Measurements from ENCODE around the gene SBDS. TPM values are rescaled to one million over a fixed set of nuclear protein-coding genes. Genes with fewer than 3 reads are reported as not detected.
A peak's percentile ranks its signal among the peaks of the same experiment; 100 is the strongest.
"Not testable (repeated sequence)": the region's sequence is repeated elsewhere in the genome, so short reads cannot be mapped to it uniquely, and the experiment has no call there.

Gene SBDS
- 45.5 TPM for total RNA-seq (2013)
- 100 to 1,000 TPM in 1 of 3 donors, 10 to 100 TPM in 2; 31.7 to 101 (median 34.8) TPM for polyA plus RNA-seq
- polyA minus RNA-seq: 21.5 and 22.7 TPM in 2 replicates
- 15.3 to 85.2 (median 70.8) reads per million in 11 experiments for total RNA-seq

- Mint-ChIP-seq H3K36me3 (peaks cover 31 to 47% of the 10 kb centered on the region in 2 donors), H3K4me3 (peak within 1 kb of the TSS; percentile 98 to 99), H3K4me1 (peaks cover 13% of the 10 kb centered on the region), H3K27ac (peak within 1 kb of the TSS; percentile 98 to 100 (median 99))
- H3K9me3 ChIP-seq (replicated peaks in 1 of 2; ENCODE audit: control insufficient read depth in 1 of 2, insufficient read depth in 1 of 2, low read length in 2 of 2); H3K9me3 Mint-ChIP-seq; H4K20me1 ChIP-seq (ENCODE audit: insufficient read depth, low read length); H3K27me3 Mint-ChIP-seq (ENCODE audit: low read depth in 3 of 3); H3K27me3 ChIP-seq (ENCODE audit: control insufficient read depth in 2 of 2, insufficient read depth in 2 of 2, low read length in 2 of 2): not testable (repeated sequence)
- Histone ChIP-seq H3K27ac (ENCODE audit: low read depth in 1 of 2, low read length in 2 of 2) (peak within 1 kb of the TSS; percentile 93 to 94), H3K36me3 (replicated peaks in 1 of 2; ENCODE audit: control insufficient read depth in 1 of 2, insufficient read depth in 2 of 2, low read length in 2 of 2) (peaks cover 21 to 36% of the 10 kb centered on the region in 2 donors), H2AFZ (ENCODE audit: insufficient read depth, low read depth, low read length, poor library complexity, severe bottlenecking) (peak within 1 kb of the TSS; percentile 50), H3K79me2 (ENCODE audit: insufficient read depth, low read length) (peaks cover 21% of the 10 kb centered on the region), H3K9ac (ENCODE audit: insufficient read depth, low read length, poor library complexity, severe bottlenecking) (peak within 1 kb of the TSS; percentile 89), H3K4me2 (replicated peaks; ENCODE audit: extremely low read depth, low read length, poor library complexity, severe bottlenecking) (peak within 1 kb of the TSS; percentile 73), H3K4me1 (ENCODE audit: control insufficient read depth in 1 of 2, insufficient read depth in 2 of 2, low read length in 2 of 2) (peaks cover 11 to 13% of the 10 kb centered on the region in 2 donors), H3K4me3 (replicated peaks in 1 of 3; ENCODE audit: low read depth in 2 of 3, low read length in 3 of 3) (peak within 1 kb of the TSS; percentile 78 to 92 (median 90))
- intact Hi-C loops (cut with micrococcal nuclease): loop anchor here (5.0 to 10.0 kb wide), 5 partner anchors 140 to 1010 kb away; partner anchors contain the start of gene GUSB (in 1 of the 2)
- peak; percentile 5 for TF ChIP-seq CTCF (IDR thresholded peaks at IDR 0.05)
- DNase-seq: peak; percentile 97 to 99 (median 98)
- 0% methylated on average over 42 of the region's 59 CpGs for WGBS (ENCODE audit: insufficient coverage)
Observed at GRCh38 chr7:66995050-66995776, at the start of gene SBDS. TSS of gene SBDS (minus strand) at chr7:66995586. CDS start at chr7:66995417, 169 bp downstream.

DNA sequence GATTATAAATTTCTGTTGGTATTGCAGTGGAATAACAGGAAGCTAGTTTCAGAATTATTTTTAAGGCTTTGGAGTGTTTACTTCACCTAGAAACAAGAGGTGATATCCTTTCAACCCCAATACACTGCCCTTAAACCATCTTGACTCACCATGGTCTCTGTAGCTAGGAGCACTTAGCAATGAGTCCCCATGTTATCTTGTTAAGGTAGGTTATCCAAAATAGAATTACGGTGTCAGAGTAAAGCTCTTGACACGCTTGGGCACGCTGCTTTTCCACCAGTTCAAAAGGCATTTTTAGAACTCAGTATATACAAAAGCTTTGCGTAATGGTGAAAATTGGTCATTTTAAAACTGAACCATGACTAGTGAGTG lies 48.2 kb upstream of the SBDS start:
- H3K4me1 Mint-ChIP-seq; H3K79me2 ChIP-seq (ENCODE audit: insufficient read depth, low read length); H3K9me3 Mint-ChIP-seq; H3K4me3 Mint-ChIP-seq; H3K27ac Mint-ChIP-seq; H2AFZ ChIP-seq (ENCODE audit: insufficient read depth, low read depth, low read length, poor library complexity, severe bottlenecking); DNase-seq; H3K27ac ChIP-seq (ENCODE audit: low read depth in 1 of 2, low read length in 2 of 2); H3K9me3 ChIP-seq (replicated peaks in 1 of 2; ENCODE audit: control insufficient read depth in 1 of 2, insufficient read depth in 1 of 2, low read length in 2 of 2); H3K4me1 ChIP-seq (ENCODE audit: control insufficient read depth in 1 of 2, insufficient read depth in 2 of 2, low read length in 2 of 2); H4K20me1 ChIP-seq (ENCODE audit: insufficient read depth, low read length); H3K27me3 Mint-ChIP-seq (ENCODE audit: low read depth in 3 of 3); H3K4me2 ChIP-seq (replicated peaks; ENCODE audit: extremely low read depth, low read length, poor library complexity, severe bottlenecking); H3K9ac ChIP-seq (ENCODE audit: insufficient read depth, low read length, poor library complexity, severe bottlenecking); H3K27me3 ChIP-seq (ENCODE audit: control insufficient read depth in 2 of 2, insufficient read depth in 2 of 2, low read length in 2 of 2); H3K4me3 ChIP-seq (replicated peaks in 1 of 3; ENCODE audit: low read depth in 2 of 3, low read length in 3 of 3); intact Hi-C loops (cut with micrococcal nuclease); H3K36me3 ChIP-seq (replicated peaks in 1 of 2; ENCODE audit: control insufficient read depth in 1 of 2, insufficient read depth in 2 of 2, low read length in 2 of 2): not testable (repeated sequence)
- 100% methylated on average over 1 of the region's 4 CpGs for WGBS (ENCODE audit: insufficient coverage)
- peaks cover 18 to 24% of the 10 kb centered on the region in 2 donors for H3K36me3 Mint-ChIP-seq

DNA sequence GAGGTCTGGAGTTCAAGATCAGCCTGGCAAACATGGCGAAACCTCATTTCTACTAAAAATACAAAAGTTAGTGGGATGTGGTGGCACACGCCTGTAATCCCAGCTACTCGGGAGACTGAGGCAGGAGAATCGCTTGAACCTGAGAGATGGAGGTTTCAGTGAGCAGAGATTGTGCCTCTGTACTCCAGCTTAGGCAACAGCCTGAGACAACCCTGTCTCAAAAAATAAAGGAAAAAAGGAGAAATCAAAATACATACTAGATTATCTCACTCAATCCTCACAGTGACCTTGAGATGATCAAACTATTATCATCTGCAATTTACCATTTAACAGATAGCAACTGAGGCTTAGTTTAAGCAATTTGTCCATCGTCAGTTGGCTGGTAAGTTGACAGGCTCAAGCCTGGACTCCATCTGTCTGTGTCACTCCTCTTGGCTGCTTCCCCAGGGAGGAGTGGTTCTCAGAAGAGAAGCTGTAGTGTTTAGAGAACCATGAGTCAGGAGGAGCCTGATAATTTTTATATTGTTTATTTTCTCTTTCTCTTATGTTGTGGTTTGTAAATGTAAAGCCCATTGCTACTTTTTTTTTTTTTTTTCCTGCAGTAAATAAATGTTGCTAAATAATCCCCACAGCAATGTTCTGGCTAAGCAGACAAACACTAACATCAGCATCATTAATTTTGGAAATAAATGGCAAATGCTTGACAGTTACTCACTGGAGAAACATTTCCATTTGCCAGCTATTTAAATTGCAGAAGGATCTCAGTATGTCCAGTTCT lies 47.6 kb upstream of the SBDS start:
- H3K36me3 ChIP-seq (replicated peaks in 1 of 2; ENCODE audit: control insufficient read depth in 1 of 2, insufficient read depth in 2 of 2, low read length in 2 of 2); H3K9me3 Mint-ChIP-seq; H3K4me1 ChIP-seq (ENCODE audit: control insufficient read depth in 1 of 2, insufficient read depth in 2 of 2, low read length in 2 of 2); H3K79me2 ChIP-seq (ENCODE audit: insufficient read depth, low read length); H4K20me1 ChIP-seq (ENCODE audit: insufficient read depth, low read length); H3K4me3 Mint-ChIP-seq; H3K27ac ChIP-seq (ENCODE audit: low read depth in 1 of 2, low read length in 2 of 2); H3K27me3 Mint-ChIP-seq (ENCODE audit: low read depth in 3 of 3); H3K9ac ChIP-seq (ENCODE audit: insufficient read depth, low read length, poor library complexity, severe bottlenecking); H3K4me2 ChIP-seq (replicated peaks; ENCODE audit: extremely low read depth, low read length, poor library complexity, severe bottlenecking); H3K9me3 ChIP-seq (replicated peaks in 1 of 2; ENCODE audit: control insufficient read depth in 1 of 2, insufficient read depth in 1 of 2, low read length in 2 of 2); H3K4me3 ChIP-seq (replicated peaks in 1 of 3; ENCODE audit: low read depth in 2 of 3, low read length in 3 of 3); DNase-seq; H2AFZ ChIP-seq (ENCODE audit: insufficient read depth, low read depth, low read length, poor library complexity, severe bottlenecking); H3K4me1 Mint-ChIP-seq; intact Hi-C loops (cut with micrococcal nuclease); H3K27me3 ChIP-seq (ENCODE audit: control insufficient read depth in 2 of 2, insufficient read depth in 2 of 2, low read length in 2 of 2): not testable (repeated sequence)
- WGBS (ENCODE audit: insufficient coverage): 0% methylated on average over 1 of the region's 5 CpGs
- Mint-ChIP-seq H3K27ac (peak overlapping the region in 5 of 7 donors; percentile 5 to 73 (median 28)), H3K36me3 (peaks cover 17 to 24% of the 10 kb centered on the region in 2 donors)
